ENCODE data around the gene OTOG.

DNA sequence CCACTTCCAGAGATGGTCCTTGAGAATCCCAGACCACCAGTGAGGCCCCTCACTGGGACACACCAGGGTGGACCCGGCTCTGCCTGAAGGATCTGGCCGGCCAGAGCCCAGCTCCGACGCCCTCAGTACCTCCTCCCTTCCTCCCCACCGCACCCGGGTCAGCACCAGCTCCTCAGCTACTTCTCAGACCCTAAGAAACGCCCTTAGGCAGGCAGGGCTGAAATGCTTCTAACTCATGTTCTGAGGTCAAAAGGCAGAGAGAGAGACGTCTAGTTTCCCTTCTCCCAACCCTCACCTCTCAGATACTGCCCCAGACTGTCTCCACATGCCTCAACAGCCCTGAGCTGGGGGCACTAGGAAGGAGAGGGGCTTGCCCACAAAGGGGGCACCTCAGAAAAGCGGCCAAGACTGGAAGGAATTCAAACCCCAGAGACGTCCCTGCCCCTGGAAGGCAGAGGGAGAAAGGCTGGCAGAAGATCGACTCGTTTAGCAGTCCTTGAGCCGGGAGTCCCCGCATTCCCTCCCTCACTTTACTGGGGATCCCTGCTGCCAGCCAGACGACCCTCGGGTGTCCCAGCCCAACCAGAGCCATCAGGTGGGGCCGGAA, 3.4 kb upstream of the OTOG start:
- TF ChIP-seq, protein P1, sequence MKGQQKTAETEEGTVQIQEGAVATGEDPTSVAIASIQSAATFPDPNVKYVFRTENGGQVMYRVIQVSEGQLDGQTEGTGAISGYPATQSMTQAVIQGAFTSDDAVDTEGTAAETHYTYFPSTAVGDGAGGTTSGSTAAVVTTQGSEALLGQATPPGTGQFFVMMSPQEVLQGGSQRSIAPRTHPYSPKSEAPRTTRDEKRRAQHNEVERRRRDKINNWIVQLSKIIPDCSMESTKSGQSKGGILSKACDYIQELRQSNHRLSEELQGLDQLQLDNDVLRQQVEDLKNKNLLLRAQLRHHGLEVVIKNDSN (IDR thresholded peaks at IDR 0.05) = no peak
- TF ChIP-seq RAD21 (IDR thresholded peaks at IDR 0.05; ENCODE audit: low read depth) = no peak
- TF ChIP-seq, protein P2, sequence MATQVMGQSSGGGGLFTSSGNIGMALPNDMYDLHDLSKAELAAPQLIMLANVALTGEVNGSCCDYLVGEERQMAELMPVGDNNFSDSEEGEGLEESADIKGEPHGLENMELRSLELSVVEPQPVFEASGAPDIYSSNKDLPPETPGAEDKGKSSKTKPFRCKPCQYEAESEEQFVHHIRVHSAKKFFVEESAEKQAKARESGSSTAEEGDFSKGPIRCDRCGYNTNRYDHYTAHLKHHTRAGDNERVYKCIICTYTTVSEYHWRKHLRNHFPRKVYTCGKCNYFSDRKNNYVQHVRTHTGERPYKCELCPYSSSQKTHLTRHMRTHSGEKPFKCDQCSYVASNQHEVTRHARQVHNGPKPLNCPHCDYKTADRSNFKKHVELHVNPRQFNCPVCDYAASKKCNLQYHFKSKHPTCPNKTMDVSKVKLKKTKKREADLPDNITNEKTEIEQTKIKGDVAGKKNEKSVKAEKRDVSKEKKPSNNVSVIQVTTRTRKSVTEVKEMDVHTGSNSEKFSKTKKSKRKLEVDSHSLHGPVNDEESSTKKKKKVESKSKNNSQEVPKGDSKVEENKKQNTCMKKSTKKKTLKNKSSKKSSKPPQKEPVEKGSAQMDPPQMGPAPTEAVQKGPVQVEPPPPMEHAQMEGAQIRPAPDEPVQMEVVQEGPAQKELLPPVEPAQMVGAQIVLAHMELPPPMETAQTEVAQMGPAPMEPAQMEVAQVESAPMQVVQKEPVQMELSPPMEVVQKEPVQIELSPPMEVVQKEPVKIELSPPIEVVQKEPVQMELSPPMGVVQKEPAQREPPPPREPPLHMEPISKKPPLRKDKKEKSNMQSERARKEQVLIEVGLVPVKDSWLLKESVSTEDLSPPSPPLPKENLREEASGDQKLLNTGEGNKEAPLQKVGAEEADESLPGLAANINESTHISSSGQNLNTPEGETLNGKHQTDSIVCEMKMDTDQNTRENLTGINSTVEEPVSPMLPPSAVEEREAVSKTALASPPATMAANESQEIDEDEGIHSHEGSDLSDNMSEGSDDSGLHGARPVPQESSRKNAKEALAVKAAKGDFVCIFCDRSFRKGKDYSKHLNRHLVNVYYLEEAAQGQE (IDR thresholded peaks at IDR 0.05; ENCODE audit: low read depth) = no peak
- TF ChIP-seq CREB1 (IDR thresholded peaks at IDR 0.05; ENCODE audit: low read depth) = no peak
- TF ChIP-seq TCF12 (IDR thresholded peaks at IDR 0.05; ENCODE audit: low read depth) = no peak
- TF ChIP-seq TAF1 (IDR thresholded peaks at IDR 0.05; ENCODE audit: low read depth) = no peak
- no peak for TF ChIP-seq EP300 (IDR thresholded peaks at IDR 0.05; ENCODE audit: borderline replicate concordance)
- TF ChIP-seq, protein P3, sequence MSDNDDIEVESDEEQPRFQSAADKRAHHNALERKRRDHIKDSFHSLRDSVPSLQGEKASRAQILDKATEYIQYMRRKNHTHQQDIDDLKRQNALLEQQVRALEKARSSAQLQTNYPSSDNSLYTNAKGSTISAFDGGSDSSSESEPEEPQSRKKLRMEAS (IDR thresholded peaks at IDR 0.05) = no peak
- no peak for TF ChIP-seq TEAD4 (IDR thresholded peaks at IDR 0.05)
- no peak for TF ChIP-seq EGR1 (IDR thresholded peaks at IDR 0.05)
- no peak for TF ChIP-seq CEBPB (IDR thresholded peaks at IDR 0.05)
- TF ChIP-seq ZBTB7A (IDR thresholded peaks at IDR 0.05; ENCODE audit: low read depth) = no peak; the same call in 1 of the 2 replicates
- no peak for TF ChIP-seq YY1 (IDR thresholded peaks at IDR 0.05; ENCODE audit: low read depth)

All from Ishikawa (cell line).